CD1c-positive myeloid dendritic cell (primary cell): ENCODE results near the gene DENND1A.
"Not testable (repeated sequence)": the region's sequence is repeated elsewhere in the genome, so short reads cannot be mapped to it uniquely, and the experiment has no call there.

Experiments used
- DNase-seq: peaks from one replicate; pipeline ENCODE4 v3.0.0-alpha.2; 2016; ENCODE audit errors: extremely low spot score

Gene DENND1A

GRCh38 chr9:123922431-123922830 is 7.5 kb downstream of the DENND1A start:
- no peak for DNase-seq

- DNase-seq = no peak
Measured at GRCh38 chr9:123914517-123915196, 15.3 kb downstream of the DENND1A start.

- peak; percentile 20 for DNase-seq
Measured at GRCh38 chr9:123912167-123912897, 17.6 kb downstream of the DENND1A start.

- DNase-seq = no peak
Measured at GRCh38 chr9:123911024-123911423, 18.9 kb downstream of the DENND1A start.

- not testable (repeated sequence) for DNase-seq
Measured at GRCh38 chr9:123909192-123909591, 20.7 kb downstream of the DENND1A start.

GRCh38 chr9:123903550-123903949 is 26.4 kb downstream of the DENND1A start:
- DNase-seq = not testable (repeated sequence)

- no peak for DNase-seq
Measured at GRCh38 chr9:123894822-123895221, 35.1 kb downstream of the DENND1A start.

- DNase-seq = no peak
Measured at GRCh38 chr9:123893831-123894460, 36.0 kb downstream of the DENND1A start.

- no peak for DNase-seq
Measured at GRCh38 chr9:123893115-123893514, 36.8 kb downstream of the DENND1A start.

GRCh38 chr9:123887837-123888236 is 42.1 kb downstream of the DENND1A start:
- DNase-seq = no peak

GRCh38 chr9:123885834-123886233 is 44.1 kb downstream of the DENND1A start:
- DNase-seq = not testable (repeated sequence)

GRCh38 chr9:123883634-123884033 is 46.3 kb downstream of the DENND1A start:
- no peak for DNase-seq

- DNase-seq = no peak
Measured at GRCh38 chr9:123881604-123882003, 48.3 kb downstream of the DENND1A start.

- DNase-seq = no peak
Measured at GRCh38 chr9:123880420-123880819, 49.5 kb downstream of the DENND1A start.

GRCh38 chr9:123876750-123877149 is 53.2 kb downstream of the DENND1A start:
- DNase-seq = no peak

- no peak for DNase-seq
Measured at GRCh38 chr9:123872710-123873109, 57.2 kb downstream of the DENND1A start.

- no peak for DNase-seq
Measured at GRCh38 chr9:123871781-123872180, 58.1 kb downstream of the DENND1A start.

GRCh38 chr9:123868002-123868401 is 61.9 kb downstream of the DENND1A start:
- peak; percentile 82 for DNase-seq

- DNase-seq = peak; percentile 90
Measured at GRCh38 chr9:123867034-123867433, 62.9 kb downstream of the DENND1A start.

- DNase-seq = peak; percentile 29
Measured at GRCh38 chr9:123866497-123866896, 63.4 kb downstream of the DENND1A start.

- peak; percentile 43 for DNase-seq
Measured at GRCh38 chr9:123865226-123866000, 64.5 kb downstream of the DENND1A start.

GRCh38 chr9:123864251-123864650 is 65.7 kb downstream of the DENND1A start:
- no peak for DNase-seq
